NCI-H226 (cell line): ENCODE data around the gene KCNK15.
"Not testable (repeated sequence)": the region's sequence is repeated elsewhere in the genome, so short reads cannot be mapped to it uniquely, and the experiment has no call there.

Experiments
- DNase-seq: peaks from one replicate; pipeline ENCODE4 v3.0.0-alpha.2; 2015

The KCNK15 gene

DNA sequence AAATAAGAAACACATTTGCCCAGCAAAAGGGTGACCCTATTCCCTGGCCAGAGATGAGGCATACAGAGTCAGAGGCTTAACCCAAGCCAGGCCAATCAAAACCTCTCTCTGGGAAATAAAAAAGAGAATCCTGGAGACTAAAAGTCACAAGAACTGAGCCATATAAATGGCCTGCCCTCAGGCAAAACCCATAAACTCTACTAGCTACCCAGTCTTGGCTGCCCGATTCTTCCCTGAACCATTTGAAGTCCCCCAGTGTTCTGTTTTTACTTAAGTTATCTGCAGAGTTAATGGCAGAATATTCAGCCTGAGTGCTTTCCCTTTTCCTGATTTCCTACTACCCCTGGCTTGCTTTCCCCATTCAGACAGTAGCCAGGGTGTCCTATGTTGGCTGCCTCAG, 13.9 kb downstream of the KCNK15 start:
- DNase-seq = no peak

- DNase-seq = no peak
Observed at GRCh38 chr20:44761423-44761822, 15.8 kb downstream of the KCNK15 start.

DNA sequence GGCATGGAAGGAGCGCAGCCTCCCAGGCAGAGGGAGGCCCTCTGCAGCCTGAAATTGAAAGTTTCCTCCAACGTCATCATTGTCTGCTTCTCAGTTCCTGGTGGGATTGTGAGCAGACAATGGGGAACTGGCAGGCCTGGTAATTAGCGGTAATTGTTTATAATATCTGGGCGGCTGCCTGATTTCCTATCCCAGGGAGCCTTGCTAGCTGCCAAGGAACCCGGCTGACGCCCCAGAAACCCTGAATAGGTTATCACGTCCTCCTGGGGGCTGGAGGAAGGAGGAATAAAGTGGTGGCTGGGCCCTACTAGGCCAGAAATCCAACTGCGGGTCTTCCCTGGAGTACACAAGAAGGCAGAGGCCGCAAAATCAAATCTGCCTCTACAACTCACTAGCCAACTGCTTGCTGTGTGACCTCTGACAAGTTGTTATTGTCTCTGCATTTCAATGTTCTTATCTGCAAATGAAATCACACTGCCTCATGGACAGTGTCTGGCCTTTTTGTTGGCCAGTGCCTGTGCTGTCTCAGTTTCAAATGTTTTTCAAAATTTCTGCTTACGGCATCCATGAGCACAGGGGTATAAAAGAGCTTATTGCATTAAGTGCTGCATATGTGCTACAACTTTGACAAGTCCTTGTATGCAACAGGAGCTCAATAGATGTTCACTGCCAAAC, 16.9 kb downstream of the KCNK15 start:
- no peak for DNase-seq

- not testable (repeated sequence) for DNase-seq
Observed at GRCh38 chr20:44763798-44764197, 18.1 kb downstream of the KCNK15 start.

DNA sequence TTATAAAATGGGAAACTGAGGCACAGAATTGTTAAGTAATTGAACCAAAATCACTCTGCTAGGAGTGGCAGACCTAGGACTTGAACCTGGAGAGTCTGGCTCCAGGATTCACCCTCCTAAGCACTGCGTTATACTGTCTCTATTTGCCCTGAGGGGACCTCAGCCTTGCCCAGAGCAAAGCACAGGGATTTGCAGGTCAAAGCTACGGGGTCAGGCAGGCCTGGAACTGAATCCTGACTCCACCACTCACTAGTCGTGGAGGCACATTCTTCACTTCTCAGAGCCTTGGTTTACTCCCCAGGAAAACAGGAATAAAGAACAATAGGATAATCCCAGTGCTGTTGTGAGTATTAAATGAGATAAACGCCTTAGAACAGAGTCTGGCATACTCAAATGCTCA, 19.4 kb downstream of the KCNK15 start:
- no peak for DNase-seq

DNA sequence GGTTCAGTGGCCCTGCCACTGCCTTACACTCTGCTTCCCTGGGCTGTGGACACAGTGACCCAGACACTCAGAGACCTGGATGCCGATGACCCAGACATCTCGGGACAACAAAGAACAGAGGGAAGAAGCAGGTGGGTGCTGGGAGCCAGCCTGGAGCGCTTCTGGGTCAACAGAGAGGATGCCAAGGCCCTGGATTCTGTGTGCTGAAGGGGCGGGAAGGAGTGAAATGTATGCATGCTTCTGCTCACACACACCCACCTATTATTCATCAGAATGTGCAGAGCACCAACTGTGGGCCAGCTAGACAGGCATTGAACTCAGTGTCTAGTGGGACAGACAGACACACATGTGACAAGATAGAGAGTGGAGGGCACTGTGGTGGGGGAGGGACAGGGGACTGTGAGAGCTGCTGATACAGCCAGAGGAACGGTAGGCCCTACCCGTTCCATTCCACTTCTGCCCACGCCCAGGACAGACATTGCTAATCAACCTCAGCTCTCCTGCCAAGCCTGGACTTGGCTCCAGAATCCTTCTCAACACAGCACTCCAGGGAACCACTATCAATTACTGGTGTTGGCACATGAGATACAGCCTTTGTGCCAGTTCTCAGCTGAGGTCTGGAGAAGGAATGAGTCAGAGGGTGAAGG, 20.2 kb downstream of the KCNK15 start:
- DNase-seq = peak; percentile 47

GRCh38 chr20:44768256-44768655, 22.6 kb downstream of the KCNK15 start:
- DNase-seq = no peak

- DNase-seq = no peak
Observed at GRCh38 chr20:44768854-44769480, 23.3 kb downstream of the KCNK15 start.

DNA sequence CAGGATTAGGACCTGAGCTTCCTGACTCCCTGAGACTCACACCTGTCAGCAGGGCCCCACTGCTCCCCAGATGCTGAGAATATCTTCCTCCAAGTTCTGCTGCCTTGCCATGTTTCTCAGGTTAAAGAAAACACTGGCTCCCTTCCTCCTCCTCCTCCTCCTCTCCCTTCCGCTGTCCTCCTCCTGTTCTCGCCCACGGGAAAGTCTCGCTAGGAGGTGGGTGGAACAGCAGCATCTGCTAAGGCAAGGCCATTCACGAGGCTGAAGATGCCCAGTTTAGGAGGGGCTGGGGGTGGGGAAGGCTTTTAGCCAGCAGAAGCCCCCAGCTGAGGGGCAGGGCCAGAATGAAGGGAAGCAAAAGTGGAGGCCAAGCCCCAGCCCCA, 23.8 kb downstream of the KCNK15 start:
- DNase-seq = no peak

DNA sequence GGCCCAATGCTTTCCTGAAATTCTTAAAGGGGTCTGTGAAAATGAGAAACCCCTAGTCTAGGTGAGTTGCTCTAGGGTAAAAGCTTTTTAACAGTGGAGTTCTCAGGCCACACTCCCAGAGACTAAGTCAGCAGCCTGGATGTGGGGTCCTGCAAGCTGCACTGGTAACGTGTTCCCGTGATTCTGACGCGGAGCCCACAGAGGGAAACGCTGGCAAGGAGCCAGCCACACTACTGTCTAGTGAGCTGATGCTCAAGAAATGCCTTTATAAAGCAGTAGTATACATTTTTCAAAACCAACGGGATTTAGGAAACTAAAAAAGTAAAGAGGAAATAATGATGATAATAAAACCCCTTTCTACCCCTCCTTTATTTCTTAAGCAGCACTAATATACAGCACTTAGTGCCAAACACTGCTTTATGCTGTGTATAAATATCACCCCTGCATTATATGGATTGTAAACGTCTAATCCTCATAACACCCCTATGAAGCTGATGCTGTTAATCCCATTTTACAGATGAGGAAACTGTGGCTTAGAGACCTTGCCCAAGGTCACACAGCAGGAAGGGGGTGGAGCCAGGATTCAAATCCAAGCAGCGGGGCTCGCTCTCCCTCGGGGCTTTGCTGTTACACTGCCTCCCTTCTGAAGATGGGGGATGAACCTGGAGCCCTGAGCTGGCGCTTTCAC, 25.0 kb downstream of the KCNK15 start:
- DNase-seq = no peak

DNA sequence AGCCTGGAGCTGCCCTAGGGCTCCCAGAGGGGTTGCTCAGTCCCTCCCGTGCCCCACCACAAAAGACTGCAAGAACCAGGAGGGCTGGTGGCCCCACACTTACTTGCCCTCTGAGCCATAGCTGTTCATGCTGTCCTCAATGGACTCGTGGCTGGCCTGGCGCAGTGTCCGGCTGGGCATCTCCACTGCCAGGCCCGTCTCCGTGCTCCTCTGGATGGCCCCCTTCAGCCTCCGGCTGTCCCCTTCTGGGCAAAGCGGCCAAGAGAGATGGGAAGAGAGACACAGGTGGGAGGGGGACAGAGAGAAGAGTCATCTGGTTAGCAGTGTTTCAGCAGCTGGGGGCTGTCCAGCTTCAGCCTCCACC, 25.5 kb downstream of the KCNK15 start:
- DNase-seq = no peak

DNA sequence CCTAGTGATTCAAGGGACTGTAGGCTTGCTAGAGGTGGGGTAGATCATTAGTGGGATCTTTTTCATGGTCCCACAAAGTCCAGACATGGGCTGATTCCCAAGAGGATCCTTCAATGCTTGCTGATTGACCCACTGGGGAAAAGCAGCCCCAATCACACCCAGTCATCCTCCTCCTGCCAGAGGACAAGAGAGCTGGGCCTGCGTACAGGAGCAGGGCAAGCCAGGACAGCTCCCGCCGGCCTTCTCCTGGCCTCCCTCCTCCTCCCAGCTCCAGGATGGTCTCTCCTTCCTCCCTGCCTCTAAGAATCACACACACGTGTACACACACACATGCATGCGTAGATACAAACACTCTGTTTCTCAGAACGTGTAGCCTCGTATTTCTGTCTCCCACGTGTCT, 27.0 kb downstream of the KCNK15 start:
- DNase-seq = no peak

GRCh38 chr20:44773070-44773829, 27.6 kb downstream of the KCNK15 start:
- no peak for DNase-seq

GRCh38 chr20:44776980-44777379, 31.3 kb downstream of the KCNK15 start:
- DNase-seq = peak; percentile 19

- DNase-seq = peak; percentile 19
Observed at GRCh38 chr20:44780226-44780625, 34.6 kb downstream of the KCNK15 start.

DNA sequence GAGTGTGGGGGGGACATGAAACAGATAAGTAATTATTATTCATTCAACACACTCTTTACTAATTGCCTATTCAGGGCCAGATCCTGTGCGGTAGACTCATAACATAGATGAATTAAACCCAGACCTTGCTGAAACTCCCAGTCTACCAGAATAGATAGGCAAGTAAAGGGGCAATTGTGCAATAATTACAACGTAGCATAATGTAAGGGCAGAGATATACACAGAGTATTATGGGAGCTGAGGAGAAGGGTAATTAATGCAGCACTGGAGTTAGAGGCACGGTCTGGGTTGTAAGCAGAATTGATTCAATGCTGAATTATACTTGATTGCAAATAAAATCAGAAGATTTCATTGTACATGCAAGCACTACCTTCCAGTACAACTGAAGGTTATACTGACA, 35.5 kb downstream of the KCNK15 start:
- DNase-seq = no peak

DNA sequence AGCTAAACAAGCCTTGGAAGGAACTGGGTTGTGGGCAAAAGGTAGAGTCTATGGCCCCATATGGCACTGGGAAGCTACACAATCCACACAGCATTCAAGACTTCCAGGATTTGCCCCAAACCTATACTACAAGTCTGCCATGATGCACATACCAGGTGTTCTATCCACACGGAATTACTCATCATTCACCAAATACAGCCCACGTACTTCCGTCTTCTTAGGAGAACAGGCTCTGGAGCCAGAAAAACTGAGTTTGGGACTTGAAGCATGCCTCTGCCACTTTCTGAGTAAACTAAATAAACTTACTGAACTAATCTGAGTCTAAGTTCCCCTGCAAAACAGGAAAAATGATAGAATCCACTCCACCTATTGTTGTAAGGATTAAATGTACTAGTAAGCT, 36.1 kb downstream of the KCNK15 start:
- DNase-seq = no peak

GRCh38 chr20:44784688-44785087, 39.0 kb downstream of the KCNK15 start:
- no peak for DNase-seq

DNA sequence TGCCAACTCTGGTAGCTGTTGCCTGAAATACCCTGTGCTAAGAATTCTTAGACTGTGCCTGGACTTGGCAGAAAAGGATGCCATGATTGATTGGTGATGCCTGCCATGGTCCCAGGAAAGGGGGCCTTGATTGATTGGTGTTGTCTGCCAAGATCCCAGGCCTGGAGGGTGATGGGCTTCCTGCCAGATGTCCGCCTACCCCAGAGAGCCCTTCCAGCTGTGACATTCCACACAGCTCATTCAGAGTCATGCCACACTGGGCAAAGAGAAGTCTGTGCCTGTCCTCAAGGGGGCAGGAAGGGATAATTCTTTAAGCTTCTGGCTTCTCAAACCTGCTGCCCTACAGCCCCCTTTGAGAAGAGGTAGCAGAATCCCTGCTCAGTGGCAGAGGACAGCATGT, 40.1 kb downstream of the KCNK15 start:
- DNase-seq = peak; percentile 46

- no peak for DNase-seq
Observed at GRCh38 chr20:44787299-44787698, 41.6 kb downstream of the KCNK15 start.

- DNase-seq = no peak
Observed at GRCh38 chr20:44788706-44789456, 43.2 kb downstream of the KCNK15 start.

DNA sequence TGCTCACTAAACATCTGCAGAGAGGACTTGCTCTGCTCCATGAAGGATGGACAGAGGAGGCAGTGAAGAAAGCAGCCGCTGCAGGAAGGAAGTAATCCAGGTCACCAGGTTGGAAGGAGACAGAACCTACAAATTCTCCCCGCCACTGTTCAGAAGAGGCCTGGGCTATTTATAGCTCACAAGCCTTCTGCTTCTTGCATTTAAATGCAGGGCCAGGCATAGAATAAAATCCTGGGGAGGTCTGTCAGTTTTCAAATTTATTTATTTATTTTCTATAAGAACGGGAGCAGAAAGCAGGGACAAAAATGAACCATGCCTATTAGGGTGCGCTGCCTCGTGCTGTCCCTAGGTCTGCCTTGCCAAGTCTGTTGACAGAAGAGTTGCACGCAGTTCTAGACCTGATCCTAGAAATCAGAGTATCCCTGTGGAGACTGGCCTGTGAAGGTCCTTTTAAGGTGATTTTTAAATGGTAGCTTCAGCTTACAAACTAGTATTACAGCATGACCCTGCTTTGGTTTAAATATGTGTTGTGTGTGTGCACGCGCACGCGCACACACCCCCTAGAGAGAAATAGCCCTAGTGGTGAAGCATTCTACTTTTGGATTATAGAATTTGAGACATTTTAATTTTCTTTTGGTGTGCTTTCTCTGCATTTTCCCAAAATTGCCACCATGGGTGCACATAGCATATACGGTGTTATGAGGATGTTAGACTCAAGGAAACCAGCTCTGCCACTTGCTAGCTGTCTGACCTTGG, 45.2 kb downstream of the KCNK15 start:
- no peak for DNase-seq
